ENCODE measurements around the gene BACH1. TPM values are rescaled to one million over a fixed set of nuclear protein-coding genes. Genes with fewer than 3 reads are reported as not detected.

BACH1 gene
- polyA plus RNA-seq, 3 donors = 4.8 to 15.3 (median 9.2) TPM

DNA sequence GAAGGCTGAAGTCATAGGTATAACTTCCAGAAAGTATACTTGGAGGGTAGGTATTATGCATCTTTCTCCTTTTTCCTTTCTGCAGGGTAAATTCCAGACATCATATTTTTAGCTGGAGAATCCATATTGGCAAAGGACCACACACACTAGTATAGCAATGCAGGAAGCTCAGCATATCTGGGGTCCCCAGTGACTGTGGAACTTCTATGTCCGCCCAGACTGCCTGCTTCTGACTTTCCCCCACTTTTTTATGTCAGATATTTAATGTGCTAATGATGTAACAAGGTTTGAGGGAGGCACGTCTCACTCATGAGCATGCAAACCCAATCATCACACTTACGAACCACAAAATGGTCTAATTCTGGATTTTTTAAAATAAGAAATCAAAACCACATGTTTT is 90.4 kb downstream of the BACH1 start:
- H3K27ac ChIP-seq (ENCODE audit: low read depth, low read length) = no peak overlapping the region
- WGBS, 3 donors = 73 to 93% (median 90%) methylated on average over 3 of the region's 3 CpGs

- H3K27ac ChIP-seq (ENCODE audit: low read depth, low read length) = no peak overlapping the region
- 95 to 98% (median 97%) methylated on average over 2 of the region's 2 CpGs for WGBS, 3 donors
These were observed 92.1 kb downstream of the BACH1 start for GRCh38 chr21:29390778-29391177.

DNA sequence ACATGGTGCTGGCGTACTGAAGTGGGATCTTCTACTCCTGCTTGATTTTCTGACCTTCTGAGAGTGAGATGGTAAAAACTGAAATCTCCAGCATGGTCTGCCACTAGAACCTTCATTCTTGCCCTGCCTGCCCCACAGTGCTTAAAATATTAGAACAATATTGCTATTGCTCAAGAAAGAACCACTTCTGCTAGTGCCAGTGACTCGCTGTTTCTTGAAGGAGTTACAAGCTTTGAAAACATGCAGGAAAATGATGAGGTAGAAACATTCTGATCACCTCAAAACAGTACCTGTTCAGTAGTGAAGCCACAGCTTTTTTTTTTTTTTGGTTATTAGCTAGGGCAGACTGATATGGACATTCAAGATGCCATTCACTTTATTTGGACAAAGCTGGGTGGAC is 95.3 kb downstream of the BACH1 start:
- H3K27ac ChIP-seq (ENCODE audit: low read depth, low read length) = no peak overlapping the region
- WGBS, 3 donors = 87 to 95% (median 91%) methylated on average over 2 of the region's 2 CpGs

Other genes with a start within 250 kb of the BACH1 start
- 100 to 1,000 TPM in 1 of 3 donors, 10 to 100 TPM in 2; 91.5 to 119 (median 94.0) TPM for gene CCT8, start 225.3 kb upstream of the BACH1 start, polyA plus RNA-seq
- gene MAP3K7CL, start 168.3 kb upstream of the BACH1 start, polyA plus RNA-seq = 1 to 10 TPM; 2.2 to 4.9 (median 3.3) TPM